Cardiac ventricle fibroblast (primary cell): ENCODE measurements around the gene DVL2. TPM values are rescaled to one million over a fixed set of nuclear protein-coding genes. Genes with fewer than 3 reads are reported as not detected.

ENCODE experiments used
- total RNA-seq: library from RNA; depleted of rRNA; stranded (reverse); fragments of >200 nt; gene quantifications from 2 replicates; pipeline ENCODE4 v1.2.3, GENCODE V29; 2015

DVL2 gene
- total RNA-seq = 31.5 and 44.1 TPM in 2 replicates

GRCh38 chr17:7234083-7234951, at the start of gene DVL2:
DVL2 (minus strand) TSS chr17:7234517; CDS start chr17:7234262, 255 bp downstream.

DNA sequence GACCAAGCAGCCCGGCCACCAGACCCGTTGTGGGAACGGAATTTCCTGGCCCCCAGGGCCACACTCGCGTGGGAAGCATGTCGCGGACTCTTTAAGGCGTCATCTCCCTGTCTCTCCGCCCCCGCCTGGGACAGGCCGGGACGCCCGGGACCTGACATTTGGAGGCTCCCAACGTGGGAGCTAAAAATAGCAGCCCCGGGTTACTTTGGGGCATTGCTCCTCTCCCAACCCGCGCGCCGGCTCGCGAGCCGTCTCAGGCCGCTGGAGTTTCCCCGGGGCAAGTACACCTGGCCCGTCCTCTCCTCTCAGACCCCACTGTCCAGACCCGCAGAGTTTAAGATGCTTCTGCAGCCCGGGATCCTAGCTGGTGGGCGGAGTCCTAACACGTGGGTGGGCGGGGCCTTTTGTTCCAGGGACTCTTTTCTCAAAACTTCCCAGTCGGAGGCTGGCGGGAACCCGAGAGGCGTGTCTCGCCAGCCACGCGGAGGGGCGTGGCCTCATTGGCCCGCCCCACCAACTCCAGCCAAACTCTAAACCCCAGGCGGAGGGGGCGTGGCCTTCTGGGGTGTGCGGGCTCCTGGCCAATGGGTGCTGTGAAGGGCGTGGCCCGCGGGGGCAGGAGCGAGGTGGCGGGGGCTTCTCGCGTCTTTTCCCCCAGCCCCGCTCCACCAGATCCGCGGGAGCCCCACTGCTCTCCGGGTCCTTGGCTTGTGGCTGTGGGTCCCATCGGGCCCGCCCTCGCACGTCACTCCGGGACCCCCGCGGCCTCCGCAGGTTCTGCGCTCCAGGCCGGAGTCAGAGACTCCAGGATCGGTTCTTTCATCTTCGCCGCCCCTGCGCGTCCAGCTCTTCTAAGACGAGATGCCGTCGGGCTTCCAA, 47.0 kb upstream of the DVL2 start, which contains the start of gene SLC2A4:
Gene SLC2A4 (plus strand): TSS at position 645 of the 879 bp plus-strand sequence. CDS start 217 bp downstream, at position 862.

GRCh38 chr17:7262192-7262934, 28.0 kb upstream of the DVL2 start, which contains the start of gene CLDN7:
CLDN7 (minus strand) TSS chr17:7262478; CDS start chr17:7262043, 435 bp downstream.

GRCh38 chr17:7252176-7253043, 18.1 kb upstream of the DVL2 start, which contains the start of gene ELP5:
ELP5 (plus strand) TSS chr17:7252215; CDS start chr17:7252551, 336 bp downstream.

GRCh38 chr17:7251661-7252175, 17.4 kb upstream of the DVL2 start, which contains the start of gene CTDNEP1:
CTDNEP1 (minus strand) TSS chr17:7251734; CDS start chr17:7251296, 438 bp downstream.

DNA sequence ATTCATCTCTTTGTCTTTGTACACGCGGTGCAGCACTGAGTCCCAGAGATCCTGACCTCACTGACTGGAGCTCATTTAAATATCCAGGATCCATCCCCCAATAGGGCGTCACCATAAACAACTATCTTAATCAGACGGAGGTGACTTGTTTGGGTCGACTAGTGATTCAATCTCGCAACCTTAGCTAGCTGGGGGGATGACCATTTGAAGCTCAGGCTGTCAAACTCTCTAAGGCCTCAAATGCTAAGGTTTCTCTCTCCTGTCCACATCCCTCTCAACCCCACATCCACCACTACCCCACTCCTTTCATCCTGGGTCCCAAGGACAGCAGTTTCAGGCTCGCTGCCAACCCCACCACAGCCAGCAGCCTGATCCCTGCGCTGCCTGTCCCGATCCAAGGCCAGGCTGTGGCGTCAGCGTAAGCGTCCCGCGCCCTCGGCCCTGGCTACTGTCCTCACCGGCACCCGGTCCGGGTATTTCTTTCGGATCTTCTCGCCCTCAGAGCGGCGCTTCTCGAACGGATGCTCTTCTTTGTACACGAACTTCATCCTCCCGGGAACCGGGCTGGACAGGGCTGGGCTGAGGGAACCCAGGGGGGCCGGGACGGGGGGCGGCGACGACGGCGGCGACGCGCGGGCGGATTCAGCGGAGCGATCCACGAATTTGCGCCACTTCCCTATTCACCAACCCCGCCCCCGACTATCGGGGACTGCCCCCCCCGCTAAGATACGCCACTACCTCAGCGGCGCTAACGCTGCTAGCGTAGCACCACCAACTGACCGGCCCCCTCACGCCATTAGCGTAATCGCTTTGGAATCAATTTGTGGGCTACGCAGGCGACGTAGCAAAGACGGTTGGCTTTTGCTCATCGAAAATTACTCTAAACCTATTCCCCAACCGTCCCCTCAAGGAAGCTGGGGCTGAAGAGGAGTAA, 7.7 kb upstream of the DVL2 start, which contains the start of gene GABARAP:
Gene GABARAP (minus strand): TSS at position 667 of the 934 bp plus-strand sequence. CDS start 119 bp downstream, at position 548.

DNA sequence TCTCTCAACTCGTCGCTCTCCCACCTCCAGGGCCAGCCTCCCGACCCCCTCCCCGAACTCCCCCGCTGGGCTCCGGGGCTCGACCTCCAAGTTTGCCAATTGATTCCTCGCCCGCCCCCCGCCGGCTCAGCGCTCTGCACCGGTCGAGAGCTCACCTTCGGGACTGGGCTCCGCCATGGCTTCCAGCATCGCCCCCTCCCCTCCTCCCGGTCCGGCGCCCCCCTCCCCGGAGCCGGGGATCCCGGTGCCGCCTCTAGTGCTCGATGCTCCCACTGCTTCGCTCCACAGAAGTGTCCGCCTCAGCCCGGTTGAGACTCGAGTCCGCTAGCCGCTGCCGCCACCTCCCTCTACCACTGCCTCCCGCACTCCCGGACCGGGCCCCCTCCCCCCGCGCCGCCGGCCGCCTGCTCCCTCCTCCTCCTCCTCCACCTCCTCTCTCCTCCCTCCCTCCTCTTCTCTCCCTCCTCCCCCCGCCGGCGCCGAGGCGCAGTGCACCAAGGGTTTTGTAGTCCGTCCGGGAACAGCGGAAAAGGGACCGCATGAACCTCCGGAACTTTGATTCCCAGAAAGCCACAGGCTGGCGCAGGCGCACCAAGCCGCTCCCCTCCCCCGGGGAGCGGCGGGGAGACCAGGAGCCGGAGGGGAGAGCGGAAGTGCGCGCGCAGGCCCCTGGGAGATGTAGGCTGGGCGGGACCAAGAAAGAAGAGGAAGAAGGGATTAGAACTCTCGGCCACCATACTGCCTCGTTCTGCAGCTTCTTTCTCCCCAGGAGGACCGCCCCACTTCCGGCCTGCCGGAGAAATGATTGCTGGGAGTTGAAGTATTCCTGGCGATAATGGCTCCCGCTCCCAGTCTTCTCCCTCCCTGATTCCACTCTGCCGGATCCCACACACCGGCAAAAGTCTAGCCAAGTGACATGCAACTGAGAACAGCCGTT, 5.0 kb upstream of the DVL2 start, which contains the start of gene PHF23:
Gene PHF23 (minus strand): TSS at position 367 of the 937 bp plus-strand sequence. CDS start 178 bp downstream, at position 189.

DNA sequence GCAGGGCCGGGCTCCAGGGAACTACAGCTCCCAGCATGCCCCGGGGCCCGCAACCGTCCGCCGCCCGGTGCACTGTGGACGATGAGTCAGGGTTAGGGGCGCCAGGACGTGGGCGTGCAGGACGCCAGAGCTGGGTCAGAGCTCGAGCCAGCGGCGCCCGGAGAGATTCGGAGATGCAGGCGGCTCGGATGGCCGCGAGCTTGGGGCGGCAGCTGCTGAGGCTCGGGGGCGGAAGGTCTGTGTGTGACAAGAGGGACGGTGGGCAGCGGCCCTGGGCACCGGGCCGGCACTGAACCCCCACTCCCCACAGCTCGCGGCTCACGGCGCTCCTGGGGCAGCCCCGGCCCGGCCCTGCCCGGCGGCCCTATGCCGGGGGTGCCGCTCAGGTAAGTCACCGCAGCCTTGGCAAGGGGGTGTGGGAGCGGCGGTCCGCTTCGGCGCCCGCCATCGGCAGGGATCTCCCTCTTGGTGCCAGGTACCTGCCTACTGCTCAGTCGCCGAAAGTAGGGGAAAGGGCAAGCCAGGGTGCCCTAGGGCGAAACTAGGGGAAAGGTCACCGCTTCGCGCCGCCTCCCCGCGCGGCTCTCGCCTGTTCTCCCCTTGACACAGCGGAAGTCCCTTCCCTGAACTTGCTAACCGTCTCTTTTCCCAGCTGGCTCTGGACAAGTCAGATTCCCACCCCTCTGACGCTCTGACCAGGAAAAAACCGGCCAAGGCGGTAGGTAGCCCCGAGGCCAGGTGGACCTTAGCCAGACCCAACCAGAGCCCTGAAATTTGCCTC, 14.3 kb downstream of the DVL2 start, which contains the start of the genes ACADVL and DLG4:
Gene ACADVL (plus strand): TSS at position 127 of the 781 bp plus-strand sequence. CDS start 47 bp downstream, at position 174.
Gene DLG4 (minus strand): TSS at position 25 of the 781 bp plus-strand sequence.

DNA sequence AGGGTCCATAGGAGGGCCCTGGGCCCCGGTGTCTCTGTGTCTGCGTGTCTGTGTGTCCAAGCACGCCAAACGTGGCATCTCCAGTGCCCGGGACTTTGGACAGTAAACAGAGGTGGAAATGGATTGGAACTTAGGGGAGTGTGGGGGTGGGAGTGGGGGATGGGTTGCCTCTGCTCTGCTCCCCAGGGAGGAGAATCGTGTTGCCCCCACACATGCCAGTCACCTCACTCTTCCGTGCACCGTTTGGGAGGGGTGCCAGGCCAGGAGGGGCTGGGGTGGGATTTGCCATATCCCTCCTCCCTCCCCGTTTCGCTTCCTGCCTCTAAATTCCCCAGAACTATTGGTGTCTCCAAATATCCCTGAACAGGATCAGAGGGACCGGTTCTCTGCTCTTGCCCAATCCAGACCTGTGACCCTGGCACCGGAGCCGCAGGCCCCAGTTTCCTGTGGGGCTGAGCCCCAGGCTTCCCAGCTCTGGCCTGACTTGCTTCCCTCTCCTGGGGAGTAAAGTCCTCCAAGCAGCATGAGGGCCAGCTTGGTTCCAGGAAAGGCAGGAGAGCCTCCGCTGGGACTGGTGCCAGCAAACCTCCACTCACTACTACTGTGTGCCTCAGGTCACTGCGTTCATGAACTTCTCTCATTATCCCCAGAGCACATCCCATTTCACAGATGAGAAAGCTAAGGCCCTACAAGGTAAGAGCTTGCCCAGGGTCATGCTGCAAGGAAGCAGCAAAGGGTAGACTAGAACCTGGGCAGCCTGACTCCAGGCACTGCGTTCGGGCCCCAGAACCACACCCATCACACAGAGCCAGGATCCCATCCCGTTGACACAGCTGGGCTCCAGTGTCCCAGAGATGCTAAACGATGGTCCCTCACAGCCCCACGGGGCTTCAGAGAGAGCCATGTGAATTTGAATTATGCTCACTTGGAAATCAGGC, 54.7 kb downstream of the DVL2 start, which contains the start of gene ASGR1:
Gene ASGR1 (minus strand): TSS at position 54 of the 938 bp plus-strand sequence. CDS start 807 bp downstream, outside the sequence.

Other genes with a start within 250 kb of the DVL2 start
- not detected in 2 replicates for gene ALOX12, start 238.5 kb downstream of the DVL2 start, total RNA-seq
- gene RNASEK, start 221.9 kb downstream of the DVL2 start, total RNA-seq = 162 and 214 TPM in 2 replicates
- 1.9 and 2.6 TPM in 2 replicates for gene BCL6B, start 211.5 kb downstream of the DVL2 start, total RNA-seq
- gene SLC16A13, start 198.5 kb downstream of the DVL2 start, total RNA-seq = 0.06 and 0.98 TPM in 2 replicates
- not detected in 2 replicates for gene SLC16A11, start 190.4 kb downstream of the DVL2 start, total RNA-seq
- gene CLEC10A, start 154.3 kb downstream of the DVL2 start, total RNA-seq = 0.24 TPM in 1 of 2 replicates, not detected in the other
- gene ASGR2, start 119.7 kb downstream of the DVL2 start, total RNA-seq = not detected in 2 replicates
- 0.24 and 0.25 TPM in 2 replicates for gene ASGR1, start 55.1 kb downstream of the DVL2 start, total RNA-seq
- gene DLG4, start 14.7 kb downstream of the DVL2 start, total RNA-seq = 17.7 and 21.6 TPM in 2 replicates
- gene ACADVL, start 14.6 kb downstream of the DVL2 start, total RNA-seq = 281 and 473 TPM in 2 replicates
- gene PHF23, start 4.9 kb upstream of the DVL2 start, total RNA-seq = 38.6 and 48.0 TPM in 2 replicates
- 318 and 677 TPM in 2 replicates for gene GABARAP, start 7.9 kb upstream of the DVL2 start, total RNA-seq
- gene CTDNEP1, start 17.2 kb upstream of the DVL2 start, total RNA-seq = 78.3 and 99.5 TPM in 2 replicates
- 30.1 and 41.1 TPM in 2 replicates for gene ELP5, start 17.7 kb upstream of the DVL2 start, total RNA-seq
- gene CLDN7, start 28.0 kb upstream of the DVL2 start, total RNA-seq = 2.0 TPM in 1 of 2 replicates, not detected in the other
- 0.05 TPM in 1 of 2 replicates, not detected in the other for gene SLC2A4, start 47.2 kb upstream of the DVL2 start, total RNA-seq
- 0.06 TPM in 1 of 2 replicates, not detected in the other for gene YBX2, start 60.1 kb upstream of the DVL2 start, total RNA-seq
- gene EIF5A, start 73.1 kb upstream of the DVL2 start, total RNA-seq = 259 and 332 TPM in 2 replicates
- 29.9 and 34.0 TPM in 2 replicates for gene GPS2, start 80.8 kb upstream of the DVL2 start, total RNA-seq
- gene NEURL4, start 94.8 kb upstream of the DVL2 start, total RNA-seq = 6.4 and 12.7 TPM in 2 replicates
- gene ACAP1, start 102.0 kb upstream of the DVL2 start, total RNA-seq = 0.73 TPM in 1 of 2 replicates, not detected in the other
- 11.9 and 14.6 TPM in 2 replicates for gene KCTD11, start 117.6 kb upstream of the DVL2 start, total RNA-seq
- not detected in 2 replicates for gene TMEM95, start 120.6 kb upstream of the DVL2 start, total RNA-seq
- gene TNK1, start 146.6 kb upstream of the DVL2 start, total RNA-seq = 0.05 TPM in 1 of 2 replicates, not detected in the other
- gene PLSCR3, start 160.0 kb upstream of the DVL2 start, total RNA-seq = 48.7 and 57.0 TPM in 2 replicates
- gene TMEM256, start 169.6 kb upstream of the DVL2 start, total RNA-seq = 42.9 and 68.5 TPM in 2 replicates
- gene NLGN2, start 173.3 kb upstream of the DVL2 start, total RNA-seq = 20.6 and 23.5 TPM in 2 replicates
- gene SPEM1, start 185.8 kb upstream of the DVL2 start, total RNA-seq = not detected in 2 replicates
- not detected in 2 replicates for gene SPEM2, start 191.1 kb upstream of the DVL2 start, total RNA-seq
- not detected in 2 replicates for gene SPEM3, start 194.3 kb upstream of the DVL2 start, total RNA-seq
- 0.62 and 2.1 TPM in 2 replicates for gene TMEM102, start 200.9 kb upstream of the DVL2 start, total RNA-seq
- 1.1 and 1.2 TPM in 2 replicates for gene FGF11, start 205.0 kb upstream of the DVL2 start, total RNA-seq
- 2.5 and 4.8 TPM in 2 replicates for gene CHRNB1, start 210.5 kb upstream of the DVL2 start, total RNA-seq
- gene ZBTB4, start 245.1 kb upstream of the DVL2 start, total RNA-seq = 25.5 and 32.9 TPM in 2 replicates
- gene SLC35G6, start 246.9 kb upstream of the DVL2 start, total RNA-seq = not detected in 2 replicates
- 67.3 and 74.0 TPM in 2 replicates for gene POLR2A, start 249.8 kb upstream of the DVL2 start, total RNA-seq